SKM-1 treated with dmso at 0.1 percent for 144 hours (cell line): ENCODE data around the gene ADARB2.
A peak's percentile ranks its signal among the peaks of the same experiment; 100 is the strongest.
"Not testable (repeated sequence)": the region's sequence is repeated elsewhere in the genome, so short reads cannot be mapped to it uniquely, and the experiment has no call there.

Experiments
- DNase-seq: peaks from one replicate; lab custom pipeline; 2025; ENCODE audit not compliant: unreplicated experiment; lab: John Stamatoyannopoulos, UW

ADARB2 gene

GRCh38 chr10:1617376-1618317, 119.7 kb downstream of the ADARB2 start:
- not testable (repeated sequence) for DNase-seq

- not testable (repeated sequence) for DNase-seq
These were observed 120.6 kb downstream of the ADARB2 start for GRCh38 chr10:1616701-1617100.

GRCh38 chr10:1615186-1615954, 122.0 kb downstream of the ADARB2 start:
- DNase-seq: no peak

- DNase-seq: no peak
These were observed 123.8 kb downstream of the ADARB2 start for GRCh38 chr10:1613511-1613910.

- DNase-seq: no peak
These were observed 124.4 kb downstream of the ADARB2 start for GRCh38 chr10:1612908-1613307.

- DNase-seq: no peak
These were observed 125.3 kb downstream of the ADARB2 start for GRCh38 chr10:1611936-1612550.

- DNase-seq: no peak
These were observed 126.1 kb downstream of the ADARB2 start for GRCh38 chr10:1610986-1611770.

GRCh38 chr10:1609648-1609970, 127.7 kb downstream of the ADARB2 start:
- DNase-seq: no peak

GRCh38 chr10:1608851-1609647, 128.3 kb downstream of the ADARB2 start:
- DNase-seq: no peak

GRCh38 chr10:1608408-1608807, 128.9 kb downstream of the ADARB2 start:
- DNase-seq: no peak

- no peak for DNase-seq
These were observed 129.9 kb downstream of the ADARB2 start for GRCh38 chr10:1607466-1607865.

GRCh38 chr10:1605999-1606940, 131.1 kb downstream of the ADARB2 start:
- DNase-seq: no peak

- DNase-seq: no peak
These were observed 132.2 kb downstream of the ADARB2 start for GRCh38 chr10:1605121-1605520.

- DNase-seq: no peak
These were observed 133.1 kb downstream of the ADARB2 start for GRCh38 chr10:1604246-1604645.

- peak; percentile 68 for DNase-seq
These were observed 134.1 kb downstream of the ADARB2 start for GRCh38 chr10:1603181-1603580.

- no peak for DNase-seq
These were observed 135.3 kb downstream of the ADARB2 start for GRCh38 chr10:1602037-1602484.

- DNase-seq: no peak
These were observed 135.9 kb downstream of the ADARB2 start for GRCh38 chr10:1601406-1601805.

- no peak for DNase-seq
These were observed 136.5 kb downstream of the ADARB2 start for GRCh38 chr10:1600861-1601260.
